ENCODE measurements around the gene VARS2. TPM values are rescaled to one million over a fixed set of nuclear protein-coding genes. Genes with fewer than 3 reads are reported as not detected.

VARS2 gene
- total and polyA plus RNA-seq, 3 donors from 2014 or later = 31.4 to 45.5 (median 36.5) TPM

DNA sequence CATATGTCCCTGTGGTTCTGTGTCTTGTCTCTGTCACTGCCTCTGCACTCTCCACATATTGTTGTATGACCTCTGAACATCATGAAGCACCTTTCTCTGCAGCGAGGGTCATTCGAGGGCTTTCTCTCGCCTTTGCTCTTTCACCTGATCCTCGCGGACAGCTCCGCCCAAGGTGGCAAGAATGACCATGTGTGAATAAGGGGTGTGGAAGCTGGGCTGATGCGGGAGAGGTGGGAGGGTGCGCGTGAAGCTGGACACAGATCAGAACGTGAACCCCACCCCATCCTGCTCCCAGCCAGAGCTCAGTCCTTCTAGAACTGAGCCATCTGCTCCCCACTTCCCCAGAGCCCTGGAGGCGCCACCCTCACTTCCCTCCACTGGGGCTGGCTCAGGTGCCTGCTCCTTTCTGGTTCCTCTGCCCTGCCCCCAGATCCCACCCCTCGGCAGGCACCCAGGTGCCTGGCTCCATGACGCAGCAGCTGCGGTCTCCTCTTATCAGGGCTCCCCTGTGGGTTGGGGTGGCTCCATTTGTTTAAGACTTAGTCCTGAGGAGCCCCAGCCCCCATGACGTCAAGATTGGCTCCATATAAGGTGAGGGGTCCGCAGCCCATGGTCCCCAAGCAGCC, 26.4 kb downstream of the VARS2 start, which contains the start of gene MUCL3:
MUCL3 (plus strand) TSS at position 613 of the 626 bp plus-strand sequence. CDS start 27 bp downstream, outside the sequence.
- H3K4me3 ChIP-seq = no peak within 1 kb of the TSS
- TF ChIP-seq CTCF (IDR thresholded peaks at IDR 0.05) = no peak
- TF ChIP-seq POLR2A (IDR thresholded peaks at IDR 0.05) = no peak
- H3K36me3 ChIP-seq (ENCODE audit: low read depth, missing control alignments) = no peaks in the 10 kb centered on the region
- no peaks in the 10 kb centered on the region for H3K9me3 ChIP-seq
- no peaks in the 10 kb centered on the region for H3K4me1 ChIP-seq
- H3K27me3 ChIP-seq = no peaks in the 10 kb centered on the region
- H3K27ac ChIP-seq = no peak within 1 kb of the TSS
- intact Hi-C loops (cut with DNase I; ENCODE audit: low total_unique reads) = no loop called here
- no peak for DNase-seq
- WGBS, 2 donors = 77 to 82% methylated on average over 13 to 16 of the region's 16 CpGs

GRCh38 chr6:30942338-30943060, 28.5 kb downstream of the VARS2 start:
- no peaks in the 10 kb centered on the region for H3K27me3 ChIP-seq
- H3K4me3 ChIP-seq = no peak overlapping the region
- intact Hi-C loops (cut with DNase I; ENCODE audit: low total_unique reads) = no loop called here
- H3K4me1 ChIP-seq = no peaks in the 10 kb centered on the region
- no peak overlapping the region for H3K27ac ChIP-seq
- H3K9me3 ChIP-seq = no peaks in the 10 kb centered on the region
- WGBS, 2 donors = 12 to 13% methylated on average over 14 to 15 of the region's 15 CpGs
- TF ChIP-seq CTCF (IDR thresholded peaks at IDR 0.05) (peak in 2 of 3 experiments; percentile 25 to 44), POLR2A (IDR thresholded peaks at IDR 0.05) (no peak)
- peak; percentile 89 for DNase-seq
- no peaks in the 10 kb centered on the region for H3K36me3 ChIP-seq (ENCODE audit: low read depth, missing control alignments)

DNA sequence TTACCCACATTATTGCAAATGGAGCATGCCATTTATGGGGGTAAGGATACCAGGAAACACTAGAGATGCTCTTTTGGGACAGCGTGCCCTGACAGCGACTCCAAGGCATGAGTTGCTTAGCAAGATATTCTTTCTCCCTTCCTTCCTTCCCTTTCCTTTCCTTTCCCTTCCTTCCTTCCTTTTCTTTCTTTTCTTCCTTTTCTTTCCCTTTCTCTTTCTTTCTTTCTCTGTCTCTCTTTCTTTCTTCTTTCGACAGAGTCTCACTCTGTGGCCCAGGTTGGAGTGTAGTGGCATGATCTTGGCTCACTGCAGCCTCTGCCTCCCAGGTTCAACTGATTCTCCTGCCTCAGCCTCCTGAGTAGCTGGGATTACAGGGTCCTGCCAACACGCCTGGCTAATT, 30.0 kb downstream of the VARS2 start:
- no peak overlapping the region for H3K27ac ChIP-seq
- no peaks in the 10 kb centered on the region for H3K9me3 ChIP-seq
- 93% methylated on average over 4 of the region's 4 CpGs for WGBS, 2 donors
- TF ChIP-seq CTCF (IDR thresholded peaks at IDR 0.05) = no peak
- TF ChIP-seq POLR2A (IDR thresholded peaks at IDR 0.05) = no peak
- H3K4me1 ChIP-seq = no peaks in the 10 kb centered on the region
- no peak for DNase-seq
- intact Hi-C loops (cut with DNase I; ENCODE audit: low total_unique reads) = no loop called here
- no peaks in the 10 kb centered on the region for H3K36me3 ChIP-seq (ENCODE audit: low read depth, missing control alignments)
- no peaks in the 10 kb centered on the region for H3K27me3 ChIP-seq
- no peak overlapping the region for H3K4me3 ChIP-seq

DNA sequence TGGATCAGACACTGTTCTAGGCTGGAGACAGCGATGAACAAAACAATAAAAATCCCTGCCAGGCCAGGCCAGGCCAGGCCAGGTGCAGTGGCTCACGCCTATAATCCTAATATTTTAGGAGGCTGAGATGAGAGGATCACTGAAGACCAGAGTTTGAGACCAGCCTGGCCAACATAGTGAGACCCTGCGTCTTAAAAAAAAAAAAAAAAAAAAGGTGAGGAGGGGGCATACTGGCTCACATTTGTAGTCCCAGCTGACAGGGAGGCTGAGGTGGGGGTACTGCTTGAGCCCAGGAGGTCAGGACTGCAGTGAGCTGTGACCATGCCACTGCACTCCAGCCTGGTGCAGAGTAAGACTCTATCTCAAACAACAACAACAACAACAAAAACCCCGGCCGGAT, 31.2 kb downstream of the VARS2 start:
- 96 to 97% methylated on average over 5 of the region's 5 CpGs for WGBS, 2 donors
- intact Hi-C loops (cut with DNase I; ENCODE audit: low total_unique reads) = no loop called here
- no peak overlapping the region for H3K4me3 ChIP-seq

More for the DNA sequence above, 31.2 kb downstream of the VARS2 start:
- no peak for DNase-seq
- no peaks in the 10 kb centered on the region for H3K4me1 ChIP-seq
- TF ChIP-seq POLR2A (IDR thresholded peaks at IDR 0.05) (no peak), CTCF (IDR thresholded peaks at IDR 0.05) (no peak)
- H3K27ac ChIP-seq = no peak overlapping the region
- no peaks in the 10 kb centered on the region for H3K9me3 ChIP-seq
- H3K27me3 ChIP-seq = no peaks in the 10 kb centered on the region
- no peaks in the 10 kb centered on the region for H3K36me3 ChIP-seq (ENCODE audit: low read depth, missing control alignments)
